CD4-positive, alpha-beta T cell treated with Interleukin-17A for 1 hour (primary cell): ENCODE data around the gene DDX3X.
"Not testable (repeated sequence)": the region's sequence is repeated elsewhere in the genome, so short reads cannot be mapped to it uniquely, and the experiment has no call there.

Experiments
- DNase-seq: peaks from one replicate; pipeline ENCODE4 v3.0.0-alpha.2; 2020

The DDX3X gene

GRCh38 chrX:41333744-41334362, at the start of gene DDX3X:
Gene DDX3X (plus strand): TSS chrX:41334162. CDS start chrX:41334253, 91 bp downstream.
- DNase-seq: peak; percentile 90

GRCh38 chrX:41285928-41286327, 48.0 kb upstream of the DDX3X start:
- not testable (repeated sequence) for DNase-seq

GRCh38 chrX:41288641-41289040, 45.3 kb upstream of the DDX3X start:
- DNase-seq: no peak

- no peak for DNase-seq
Measured at GRCh38 chrX:41289095-41289494, 44.9 kb upstream of the DDX3X start.

GRCh38 chrX:41291309-41291708, 42.7 kb upstream of the DDX3X start:
- DNase-seq: no peak

- no peak for DNase-seq
Measured at GRCh38 chrX:41293269-41293668, 40.7 kb upstream of the DDX3X start.

GRCh38 chrX:41300758-41301437, 33.1 kb upstream of the DDX3X start:
- no peak for DNase-seq

- DNase-seq: no peak
Measured at GRCh38 chrX:41301438-41301824, 32.5 kb upstream of the DDX3X start.

GRCh38 chrX:41302370-41302769, 31.6 kb upstream of the DDX3X start:
- DNase-seq: no peak

- no peak for DNase-seq
Measured at GRCh38 chrX:41303013-41303412, 30.9 kb upstream of the DDX3X start.

GRCh38 chrX:41304178-41304577, 29.8 kb upstream of the DDX3X start:
- DNase-seq: no peak

- DNase-seq: peak; percentile 4
Measured at GRCh38 chrX:41308884-41309647, 24.9 kb upstream of the DDX3X start.

GRCh38 chrX:41312786-41313185, 21.2 kb upstream of the DDX3X start:
- DNase-seq: no peak

GRCh38 chrX:41313419-41313818, 20.5 kb upstream of the DDX3X start:
- DNase-seq: no peak

- no peak for DNase-seq
Measured at GRCh38 chrX:41314204-41314603, 19.8 kb upstream of the DDX3X start.

GRCh38 chrX:41314881-41315280, 19.1 kb upstream of the DDX3X start:
- no peak for DNase-seq

GRCh38 chrX:41316266-41316665, 17.7 kb upstream of the DDX3X start:
- not testable (repeated sequence) for DNase-seq

GRCh38 chrX:41317477-41318208, 16.3 kb upstream of the DDX3X start:
- DNase-seq: no peak

GRCh38 chrX:41320393-41320792, 13.6 kb upstream of the DDX3X start:
- DNase-seq: no peak

- no peak for DNase-seq
Measured at GRCh38 chrX:41322821-41323603, 10.9 kb upstream of the DDX3X start.

GRCh38 chrX:41326431-41326830, 7.5 kb upstream of the DDX3X start:
- DNase-seq: no peak

- DNase-seq: no peak
Measured at GRCh38 chrX:41327341-41327740, 6.6 kb upstream of the DDX3X start.

- DNase-seq: no peak
Measured at GRCh38 chrX:41329101-41329500, 4.9 kb upstream of the DDX3X start.
